Osteocyte (in vitro differentiated cells): Measurements from ENCODE around the gene PLA2G4D. TPM values are rescaled to one million over a fixed set of nuclear protein-coding genes. Genes with fewer than 3 reads are reported as not detected.
A peak's percentile ranks its signal among the peaks of the same experiment; 100 is the strongest.

Experiments
- DNase-seq: peaks from one replicate; pipeline ENCODE4 v3.0.0; 2021; ENCODE audit warnings: mixed read lengths; ENCODE audit not compliant: unreplicated experiment; ENCODE audit errors: extremely low spot score
- H3K27ac Mint-ChIP-seq: one replicate; pipeline ENCODE4 v1.8.0; 2021; ENCODE audit warnings: mild to moderate bottlenecking, mixed read lengths; ENCODE audit not compliant: unreplicated experiment
- H3K27me3 Mint-ChIP-seq: one replicate; pipeline ENCODE4 v1.8.0; 2021; ENCODE audit warnings: mixed read lengths; ENCODE audit not compliant: unreplicated experiment
- H3K36me3 Mint-ChIP-seq: one replicate; pipeline ENCODE4 v1.8.0; 2021; ENCODE audit warnings: mixed read lengths; ENCODE audit not compliant: unreplicated experiment
- H3K4me1 Mint-ChIP-seq: one replicate; pipeline ENCODE4 v1.8.0; 2021; ENCODE audit warnings: mixed read lengths; ENCODE audit not compliant: unreplicated experiment
- H3K4me3 Mint-ChIP-seq: one replicate; pipeline ENCODE4 v1.8.0; 2021; ENCODE audit warnings: mild to moderate bottlenecking, moderate library complexity, mixed read lengths; ENCODE audit not compliant: unreplicated experiment
- H3K9me3 Mint-ChIP-seq: one replicate; pipeline ENCODE4 v1.8.0; 2021; ENCODE audit warnings: mixed read lengths; ENCODE audit not compliant: unreplicated experiment
- total RNA-seq: library from RNA; stranded (reverse); gene quantifications from 2 replicates; pipeline ENCODE4 v1.2.1, GENCODE V29; 2021
- TF ChIP-seq, protein P1 (sequence below): fragments of 200-600 bp; sonication (generic); IDR thresholded peaks from 2 replicates; pipeline ENCODE4 v1.5.0; 2021; ENCODE audit warnings: antibody characterized with exemption, mild to moderate bottlenecking, moderate library complexity

The PLA2G4D gene
- total RNA-seq, 1 donor from 2014 or later = not detected

DNA sequence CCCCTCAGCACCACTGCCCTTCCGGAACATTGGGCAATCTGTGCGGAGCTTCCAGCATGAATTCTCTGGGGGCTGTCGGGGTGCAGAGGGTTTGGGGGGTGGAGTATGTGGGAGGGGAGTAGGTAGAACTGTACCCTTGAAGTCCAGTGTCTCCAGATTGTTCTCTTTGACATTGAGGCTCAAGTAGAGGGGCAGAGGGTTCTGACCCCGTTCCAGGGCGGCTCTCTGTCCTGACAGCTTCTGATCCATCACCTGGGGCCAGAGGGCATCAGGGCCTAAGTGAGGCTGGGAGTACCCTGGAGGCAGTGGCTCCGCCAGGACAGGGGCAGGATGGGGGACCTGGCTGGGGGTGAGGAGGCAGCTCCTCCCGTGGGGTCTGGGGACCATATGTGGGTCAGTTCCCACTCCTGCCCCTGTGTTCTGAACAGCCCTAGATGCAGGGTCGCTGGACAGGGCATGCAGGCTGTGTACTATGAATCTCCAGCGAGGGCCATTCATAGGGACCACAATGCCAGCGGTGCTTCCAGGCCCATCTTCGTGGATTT lies 22.1 kb downstream of the PLA2G4D start:
- peaks cover 28% of the 10 kb centered on the region for H3K27me3 Mint-ChIP-seq
- peak; percentile 69 for DNase-seq
- TF ChIP-seq, protein P1, sequence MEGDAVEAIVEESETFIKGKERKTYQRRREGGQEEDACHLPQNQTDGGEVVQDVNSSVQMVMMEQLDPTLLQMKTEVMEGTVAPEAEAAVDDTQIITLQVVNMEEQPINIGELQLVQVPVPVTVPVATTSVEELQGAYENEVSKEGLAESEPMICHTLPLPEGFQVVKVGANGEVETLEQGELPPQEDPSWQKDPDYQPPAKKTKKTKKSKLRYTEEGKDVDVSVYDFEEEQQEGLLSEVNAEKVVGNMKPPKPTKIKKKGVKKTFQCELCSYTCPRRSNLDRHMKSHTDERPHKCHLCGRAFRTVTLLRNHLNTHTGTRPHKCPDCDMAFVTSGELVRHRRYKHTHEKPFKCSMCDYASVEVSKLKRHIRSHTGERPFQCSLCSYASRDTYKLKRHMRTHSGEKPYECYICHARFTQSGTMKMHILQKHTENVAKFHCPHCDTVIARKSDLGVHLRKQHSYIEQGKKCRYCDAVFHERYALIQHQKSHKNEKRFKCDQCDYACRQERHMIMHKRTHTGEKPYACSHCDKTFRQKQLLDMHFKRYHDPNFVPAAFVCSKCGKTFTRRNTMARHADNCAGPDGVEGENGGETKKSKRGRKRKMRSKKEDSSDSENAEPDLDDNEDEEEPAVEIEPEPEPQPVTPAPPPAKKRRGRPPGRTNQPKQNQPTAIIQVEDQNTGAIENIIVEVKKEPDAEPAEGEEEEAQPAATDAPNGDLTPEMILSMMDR = no peak
- no peak overlapping the region for H3K4me3 Mint-ChIP-seq
- no peak overlapping the region for H3K27ac Mint-ChIP-seq
- peaks cover 4% of the 10 kb centered on the region for H3K9me3 Mint-ChIP-seq
- H3K4me1 Mint-ChIP-seq = no peaks in the 10 kb centered on the region
- H3K36me3 Mint-ChIP-seq = no peaks in the 10 kb centered on the region

DNA sequence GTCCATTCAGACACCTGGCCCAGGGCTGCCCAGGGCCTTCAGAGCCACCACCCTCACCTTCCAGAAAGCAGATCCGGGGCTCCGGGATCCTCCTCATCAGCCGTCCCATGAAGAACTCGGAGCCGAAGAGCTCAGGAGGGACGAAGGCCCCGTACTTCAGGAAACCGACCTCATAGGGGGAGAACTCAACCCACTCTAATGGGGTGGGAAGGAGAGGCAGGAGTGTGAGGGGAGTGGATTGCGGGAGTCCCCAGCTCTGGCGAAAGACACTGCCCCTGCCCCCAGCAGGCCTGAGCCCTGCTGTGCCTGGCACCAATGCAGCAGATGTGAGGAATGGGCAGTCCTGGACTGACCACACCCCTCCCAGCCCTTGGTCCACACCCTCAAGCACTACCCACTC lies 22.6 kb downstream of the PLA2G4D start:
- TF ChIP-seq, protein P1 = no peak
- no peak overlapping the region for H3K27ac Mint-ChIP-seq
- H3K9me3 Mint-ChIP-seq = peaks cover 4% of the 10 kb centered on the region

DNA sequence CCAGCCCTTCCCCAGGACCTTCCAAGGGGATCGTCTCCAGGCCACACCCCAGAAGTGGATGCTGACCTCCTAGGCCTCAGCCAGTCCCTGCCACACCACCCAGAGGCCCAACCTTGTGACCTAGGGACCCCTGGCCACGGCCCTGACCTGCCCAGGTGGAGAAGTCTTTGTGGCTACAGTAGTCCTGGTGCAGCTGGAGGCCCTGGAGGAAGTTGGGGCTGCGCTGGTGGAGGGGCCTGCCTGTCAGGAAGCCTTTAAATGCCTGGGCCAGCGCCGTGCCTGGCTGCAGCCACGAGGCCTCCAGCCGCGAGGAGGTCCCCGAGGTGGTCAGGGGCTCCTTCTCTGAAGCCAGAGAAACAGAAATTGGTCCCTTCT lies 23.4 kb downstream of the PLA2G4D start:
- TF ChIP-seq, protein P1 = no peak
- Mint-ChIP-seq H3K4me1 (peaks cover 2% of the 10 kb centered on the region), H3K4me3 (no peak overlapping the region), H3K36me3 (no peaks in the 10 kb centered on the region), H3K27me3 (peaks cover 22% of the 10 kb centered on the region), H3K9me3 (peaks cover 4% of the 10 kb centered on the region), H3K27ac (no peak overlapping the region)
- peak; percentile 76 for DNase-seq

More for the DNA sequence above, 22.6 kb downstream of the PLA2G4D start:
- no peak overlapping the region for H3K4me3 Mint-ChIP-seq
- peaks cover 23% of the 10 kb centered on the region for H3K27me3 Mint-ChIP-seq
- no peaks in the 10 kb centered on the region for H3K4me1 Mint-ChIP-seq
- no peak for DNase-seq
- H3K36me3 Mint-ChIP-seq = no peaks in the 10 kb centered on the region

DNA sequence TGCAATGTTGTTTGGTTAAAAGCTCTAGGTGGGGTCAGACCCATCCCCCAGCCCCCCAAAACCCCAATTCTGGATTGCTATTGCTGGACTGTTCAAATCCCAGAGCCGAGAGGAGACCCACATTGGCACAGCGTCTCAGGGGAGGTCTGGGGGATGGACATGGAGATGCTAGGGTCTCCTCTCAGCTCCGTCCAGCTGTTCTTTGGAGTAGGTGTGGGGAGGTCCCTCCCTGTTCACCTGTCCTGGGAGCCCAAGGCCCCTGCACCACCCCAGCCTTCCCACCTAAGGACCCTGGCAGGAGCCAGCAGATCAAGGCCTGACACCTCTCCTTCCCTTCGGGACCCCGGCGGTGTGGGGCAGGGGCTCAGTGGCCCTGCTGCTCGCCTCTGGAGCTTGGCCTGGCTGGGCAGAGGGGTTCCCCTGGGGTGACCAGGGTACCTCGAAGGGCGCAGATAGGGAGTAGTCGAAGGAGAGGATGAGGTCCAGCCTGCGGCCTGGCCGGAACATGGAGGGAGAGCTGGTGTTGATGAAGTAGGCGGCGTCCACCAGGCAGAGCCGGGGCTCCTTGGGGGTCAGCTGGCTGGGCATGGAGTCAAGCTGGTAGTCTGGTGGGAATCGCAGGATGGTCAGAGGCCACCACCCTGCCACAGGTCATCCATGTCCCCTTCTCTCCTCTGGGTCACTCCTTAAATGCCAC lies 23.9 kb downstream of the PLA2G4D start:
- H3K27ac Mint-ChIP-seq = no peak overlapping the region
- peak; percentile 71 for DNase-seq
- peaks cover 2% of the 10 kb centered on the region for H3K4me1 Mint-ChIP-seq
- peaks cover 20% of the 10 kb centered on the region for H3K27me3 Mint-ChIP-seq
- no peaks in the 10 kb centered on the region for H3K36me3 Mint-ChIP-seq
- peaks cover 4% of the 10 kb centered on the region for H3K9me3 Mint-ChIP-seq
- TF ChIP-seq, protein P1 = no peak
- no peak overlapping the region for H3K4me3 Mint-ChIP-seq

DNA sequence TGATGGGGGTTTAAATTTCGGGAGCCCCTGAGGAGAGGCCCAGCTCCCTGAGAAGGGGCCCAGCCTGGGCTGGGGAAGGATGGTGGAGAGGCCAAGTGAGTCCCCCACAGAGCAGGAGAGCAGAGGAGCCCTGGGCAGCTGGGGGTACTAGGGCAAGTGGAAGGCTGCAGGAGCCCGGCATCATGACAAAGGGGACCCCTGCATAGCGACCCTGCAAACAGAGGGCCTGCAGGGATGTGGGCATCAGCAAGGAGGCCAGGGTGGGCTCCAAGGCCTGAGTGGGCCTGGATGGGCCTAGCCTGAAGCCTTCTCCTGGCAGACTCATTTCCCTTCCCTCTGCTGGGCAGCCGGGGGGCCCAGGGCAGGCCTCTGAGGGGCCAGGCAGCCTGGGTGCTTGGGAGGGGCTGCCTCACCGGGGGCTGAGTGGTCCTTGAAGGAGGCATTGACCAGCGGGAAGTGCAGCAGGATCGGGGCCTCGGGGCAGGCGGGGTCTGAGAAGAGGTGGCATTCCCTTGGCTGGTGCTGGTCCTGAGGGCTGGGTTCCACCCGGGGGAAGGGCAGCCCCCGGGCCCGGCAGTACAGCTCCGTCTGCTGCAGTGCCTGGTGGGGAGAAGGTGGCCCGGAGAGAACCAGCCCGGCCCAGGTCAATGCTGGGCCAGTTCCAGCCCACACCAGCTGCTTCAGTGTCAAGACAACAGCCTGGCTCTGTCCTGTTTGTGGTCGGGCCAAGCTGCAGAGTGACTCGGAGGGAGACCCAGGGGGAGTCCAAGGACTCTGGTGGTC lies 24.7 kb downstream of the PLA2G4D start:
- peak; percentile 79 for DNase-seq
- H3K4me3 Mint-ChIP-seq = no peak overlapping the region
- peaks cover 4% of the 10 kb centered on the region for H3K9me3 Mint-ChIP-seq
- peaks cover 2% of the 10 kb centered on the region for H3K4me1 Mint-ChIP-seq
- H3K27me3 Mint-ChIP-seq = peaks cover 21% of the 10 kb centered on the region
- no peaks in the 10 kb centered on the region for H3K36me3 Mint-ChIP-seq
- TF ChIP-seq, protein P1 = no peak
- H3K27ac Mint-ChIP-seq = no peak overlapping the region
